Mesenteric fat pad (tissue), 1 donor: Measurements from ENCODE around the gene PLCB2. TPM values are rescaled to one million over a fixed set of nuclear protein-coding genes. Genes with fewer than 3 reads are reported as not detected.
A peak's percentile ranks its signal among the peaks of the same experiment; 100 is the strongest.

Experiments used
- DNase-seq: peaks from one replicate; pipeline ENCODE4 v3.0.0-alpha.2; 2020; ENCODE audit warnings: low spot score
- total RNA-seq: library from RNA; stranded (reverse); fragmentation: NEBNext Ultra II Directional; extraction: Animal tissue kit (Norgen Biotek cat#: 25700); gene quantifications from one replicate; pipeline ENCODE4 v1.2.1, GENCODE V29; 2021
- donor health status: DM: yes; HTN: yes; CAD: no.

The PLCB2 gene
- total RNA-seq, 1 donor from 2014 or later: 31.9 TPM

- no peak for DNase-seq
Observed at GRCh38 chr15:40239404-40239692, 68.4 kb downstream of the PLCB2 start.

- peak; percentile 88 for DNase-seq
Observed at GRCh38 chr15:40238532-40239403, 69.0 kb downstream of the PLCB2 start, which contains the start of gene PAK6. Gene PAK6 (plus strand): TSS chr15:40239063. CDS start chr15:40264786, 25,723 bp downstream.

Other genes starting within 250 kb of the PLCB2 start
- gene BMF, start 199.1 kb downstream of the PLCB2 start, total RNA-seq: 4.0 TPM
- 0.39 TPM for gene BUB1B, start 146.9 kb downstream of the PLCB2 start, total RNA-seq
- 0.26 TPM for gene PAK6, start 68.9 kb downstream of the PLCB2 start, total RNA-seq
- gene ANKRD63, start 24.9 kb downstream of the PLCB2 start, total RNA-seq: not detected
- 27.9 TPM for gene INAFM2, start 15.8 kb upstream of the PLCB2 start, total RNA-seq
- gene CCDC9B, start 33.0 kb upstream of the PLCB2 start, total RNA-seq: 10.6 TPM
- gene PHGR1, start 43.1 kb upstream of the PLCB2 start, total RNA-seq: 2.7 TPM
- gene DISP2, start 50.3 kb upstream of the PLCB2 start, total RNA-seq: 0.26 TPM
- 16.5 TPM for gene KNSTRN, start 74.8 kb upstream of the PLCB2 start, total RNA-seq
- gene IVD, start 97.9 kb upstream of the PLCB2 start, total RNA-seq: 45.3 TPM
- 16.2 TPM for gene BAHD1, start 133.0 kb upstream of the PLCB2 start, total RNA-seq
- 10.9 TPM for gene CHST14, start 163.0 kb upstream of the PLCB2 start, total RNA-seq